SU-DHL-6 (cell line): ENCODE results near the gene SH3RF2.

Source experiments
- H2AFZ ChIP-seq: fragments of 200-600 bp; sonication (generic); 2 replicates; pipeline ENCODE4 v1.6.1; 2014; ENCODE audit warnings: low read depth, mild to moderate bottlenecking, moderate library complexity, mixed read lengths, antibody characterized with exemption, low read length; ENCODE audit not compliant: severe bottlenecking
- H3F3A ChIP-seq: fragments of 200-600 bp; shearing (Covaris generic); 2 replicates; pipeline ENCODE4 v1.6.0; 2016; ENCODE audit warnings: antibody characterized with exemption, mild to moderate bottlenecking; ENCODE audit not compliant: insufficient read depth
- H3K27ac ChIP-seq: fragments of 200-600 bp; sonication (generic); 2 replicates; pipeline ENCODE4 v1.5.1; 2016; ENCODE audit warnings: low read depth, mild to moderate bottlenecking, low read length, moderate library complexity, mixed read lengths
- H3K27me3 ChIP-seq: fragments of 200-600 bp; sonication (generic), shearing (Covaris generic); 2 replicates; pipeline ENCODE4 v1.6.0; 2014; ENCODE audit warnings: mild to moderate bottlenecking, low read length
- H3K36me3 ChIP-seq: fragments of 200-600 bp; sonication (generic); 2 replicates; pipeline ENCODE4 v1.6.1; 2014; ENCODE audit warnings: mild to moderate bottlenecking, low read length, mixed read lengths
- H3K4me2 ChIP-seq: fragments of 300-600, 200-600 bp; shearing (Covaris generic), sonication (generic); 2 replicates; pipeline ENCODE4 v1.6.0; 2014; ENCODE audit warnings: low read length, low read depth, mild to moderate bottlenecking; ENCODE audit not compliant: poor library complexity, severe bottlenecking
- H3K4me3 ChIP-seq: fragments of 200-600 bp; sonication (generic); 2 replicates; pipeline ENCODE4 v1.5.1; 2014; ENCODE audit warnings: antibody characterized with exemption, low read length, mild to moderate bottlenecking, mixed read lengths; ENCODE audit not compliant: insufficient read depth, poor library complexity, severe bottlenecking
- H3K79me2 ChIP-seq: fragments of 200-600 bp; sonication (generic); 2 replicates; pipeline ENCODE4 v1.6.1; 2014; ENCODE audit warnings: mild to moderate bottlenecking, low read length, moderate library complexity; ENCODE audit not compliant: insufficient read depth
- H3K9ac ChIP-seq: fragments of 200-600 bp; sonication (generic); 2 replicates; pipeline ENCODE4 v1.7.0; 2014; ENCODE audit warnings: mild to moderate bottlenecking, low read length
- H3K9me2 ChIP-seq: fragments of 200-600 bp; sonication (generic); replicated peaks from 2 replicates; pipeline ENCODE4 v1.6.1; 2014; ENCODE audit warnings: low read length; ENCODE audit not compliant: insufficient read depth
- H3K9me3 ChIP-seq: fragments of 200-600 bp; sonication (generic); 2 replicates; pipeline ENCODE4 v1.6.1; 2014; ENCODE audit warnings: low read length, mixed read lengths; ENCODE audit not compliant: insufficient read depth
- H4K20me1 ChIP-seq: fragments of 200-600 bp; sonication (generic); 2 replicates; pipeline ENCODE4 v1.6.1; 2014; ENCODE audit warnings: low read depth, mild to moderate bottlenecking, antibody characterized with exemption, low read length, moderate library complexity, mixed read lengths
- CTCF ChIP-seq: fragments of 200-600 bp; sonication (generic); IDR thresholded peaks from one replicate; pipeline ENCODE4 v1.5.1; 2017; ENCODE audit warnings: antibody characterized with exemption, mild to moderate bottlenecking, low read length, moderate library complexity; ENCODE audit not compliant: insufficient read depth, poor library complexity, severe bottlenecking
- EZH2phosphoT487 ChIP-seq: fragments of 200-600 bp; sonication (generic), shearing (Covaris generic); conservative IDR thresholded peaks from 2 replicates; pipeline ENCODE4 v1.6.1; 2018; ENCODE audit warnings: mild to moderate bottlenecking, antibody characterized with exemption, low read length, moderate library complexity, mixed read lengths

The SH3RF2 gene

DNA sequence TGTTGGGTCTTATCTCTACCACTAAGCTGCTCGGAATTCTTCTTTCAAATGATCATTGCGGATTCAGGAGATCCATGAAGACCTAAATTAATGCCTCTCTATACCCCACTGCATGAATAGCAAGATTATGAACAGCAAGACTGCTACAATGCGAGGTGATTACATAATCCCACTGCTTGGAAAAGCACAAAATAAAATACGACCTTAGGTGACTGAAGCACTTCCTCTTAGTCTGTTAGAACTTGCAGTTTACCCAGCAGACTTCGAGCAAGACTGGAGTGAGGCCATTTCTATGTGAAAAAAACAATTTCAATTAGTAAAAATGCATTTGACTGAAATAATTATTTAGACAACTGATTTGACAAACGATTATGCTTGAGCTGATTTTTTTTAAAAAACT is 59.8 kb downstream of the SH3RF2 start:
- Histone ChIP-seq H3K4me2 (no peak overlapping the region), H3K4me3 (no peak overlapping the region), H3K27ac (no peak overlapping the region), H3K27me3 (no peaks in the 10 kb centered on the region), H3F3A (no peaks in the 10 kb centered on the region), H3K36me3 (no peaks in the 10 kb centered on the region), H3K9ac (no peak overlapping the region), H3K79me2 (no peaks in the 10 kb centered on the region), H4K20me1 (no peaks in the 10 kb centered on the region), H3K9me3 (no peaks in the 10 kb centered on the region), H3K9me2 (no peaks in the 10 kb centered on the region), H2AFZ (no peak overlapping the region)
- TF ChIP-seq CTCF (no peak), EZH2phosphoT487 (no peak)

- H3K4me2 ChIP-seq, result no peak overlapping the region
- no peak overlapping the region for H3K27ac ChIP-seq
- H3K9ac ChIP-seq, result no peak overlapping the region
These were observed 62.8 kb downstream of the SH3RF2 start for GRCh38 chr5:145999208-145999607.

GRCh38 chr5:146000072-146000471 is 63.7 kb downstream of the SH3RF2 start:
- TF ChIP-seq CTCF (no peak), EZH2phosphoT487 (no peak)
- no peak overlapping the region for H3K4me3 ChIP-seq
- no peak overlapping the region for H3K27ac ChIP-seq

More at GRCh38 chr5:145999208-145999607, 62.8 kb downstream of the SH3RF2 start:
- TF ChIP-seq EZH2phosphoT487 (no peak), CTCF (no peak)
- H3K79me2 ChIP-seq, result no peaks in the 10 kb centered on the region
- no peaks in the 10 kb centered on the region for H3K27me3 ChIP-seq
- no peaks in the 10 kb centered on the region for H3K36me3 ChIP-seq
- H3K4me3 ChIP-seq, result no peak overlapping the region
- H2AFZ ChIP-seq, result no peak overlapping the region
- H4K20me1 ChIP-seq, result no peaks in the 10 kb centered on the region
- no peaks in the 10 kb centered on the region for H3K9me3 ChIP-seq
- no peaks in the 10 kb centered on the region for H3K9me2 ChIP-seq
- no peaks in the 10 kb centered on the region for H3F3A ChIP-seq

More at GRCh38 chr5:146000072-146000471, 63.7 kb downstream of the SH3RF2 start:
- H3F3A ChIP-seq, result no peaks in the 10 kb centered on the region
- H3K9me3 ChIP-seq, result no peaks in the 10 kb centered on the region
- no peaks in the 10 kb centered on the region for H3K27me3 ChIP-seq
- no peak overlapping the region for H3K9ac ChIP-seq
- H3K79me2 ChIP-seq, result no peaks in the 10 kb centered on the region
- no peaks in the 10 kb centered on the region for H3K9me2 ChIP-seq
- no peaks in the 10 kb centered on the region for H3K36me3 ChIP-seq
- no peak overlapping the region for H3K4me2 ChIP-seq
- H2AFZ ChIP-seq, result no peak overlapping the region
- H4K20me1 ChIP-seq, result no peaks in the 10 kb centered on the region
